SKM-1 treated with dmso at 0.1 percent for 144 hours (cell line): ENCODE data around the gene UBA1.
"Not testable (repeated sequence)": the region's sequence is repeated elsewhere in the genome, so short reads cannot be mapped to it uniquely, and the experiment has no call there.

Experiments used
- DNase-seq: peaks from one replicate; lab custom pipeline; 2025; ENCODE audit not compliant: unreplicated experiment; lab: John Stamatoyannopoulos, UW

UBA1 gene

DNA sequence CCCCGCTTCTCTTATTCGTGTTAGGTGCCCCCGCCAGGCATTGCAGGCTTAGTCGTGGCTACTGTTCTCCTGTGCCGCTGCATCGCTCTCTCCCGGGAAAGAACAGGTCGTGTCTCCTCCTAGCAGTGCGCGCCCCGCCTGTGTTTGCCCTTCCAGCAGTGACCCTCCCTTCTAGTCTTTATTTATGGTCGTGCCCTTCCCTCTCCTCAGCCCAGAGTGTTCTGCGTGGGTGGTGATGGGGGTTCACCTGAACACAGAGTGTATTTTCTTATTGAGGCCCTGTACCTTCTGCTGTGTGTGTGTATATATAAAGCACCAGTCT, 54.3 kb downstream of the UBA1 start:
- DNase-seq: no peak

DNA sequence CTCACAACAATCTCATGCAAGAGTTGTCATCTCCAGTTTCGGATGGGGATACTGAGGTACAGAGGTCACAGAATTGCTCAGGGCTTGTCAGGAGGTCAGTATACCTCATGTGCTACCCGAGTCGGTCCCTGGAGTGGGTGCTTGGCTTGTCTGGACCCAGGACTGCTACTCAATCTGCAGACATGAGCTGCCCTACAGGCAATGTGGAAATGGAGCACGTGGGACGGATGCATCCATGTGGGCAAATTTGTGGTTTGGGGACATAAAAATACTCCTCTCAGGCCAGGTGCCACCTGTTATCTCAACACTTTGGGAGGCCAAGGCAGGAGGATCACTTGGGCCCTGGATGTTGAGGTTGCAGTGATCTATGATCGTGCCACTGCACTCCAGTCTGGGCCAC, 54.9 kb downstream of the UBA1 start:
- no peak for DNase-seq

GRCh38 chrX:47250017-47250347, 56.4 kb downstream of the UBA1 start:
- DNase-seq: no peak

GRCh38 chrX:47257620-47258019, 64.0 kb downstream of the UBA1 start:
- DNase-seq: not testable (repeated sequence)
